ENCODE results near the gene OXNAD1.

DNA sequence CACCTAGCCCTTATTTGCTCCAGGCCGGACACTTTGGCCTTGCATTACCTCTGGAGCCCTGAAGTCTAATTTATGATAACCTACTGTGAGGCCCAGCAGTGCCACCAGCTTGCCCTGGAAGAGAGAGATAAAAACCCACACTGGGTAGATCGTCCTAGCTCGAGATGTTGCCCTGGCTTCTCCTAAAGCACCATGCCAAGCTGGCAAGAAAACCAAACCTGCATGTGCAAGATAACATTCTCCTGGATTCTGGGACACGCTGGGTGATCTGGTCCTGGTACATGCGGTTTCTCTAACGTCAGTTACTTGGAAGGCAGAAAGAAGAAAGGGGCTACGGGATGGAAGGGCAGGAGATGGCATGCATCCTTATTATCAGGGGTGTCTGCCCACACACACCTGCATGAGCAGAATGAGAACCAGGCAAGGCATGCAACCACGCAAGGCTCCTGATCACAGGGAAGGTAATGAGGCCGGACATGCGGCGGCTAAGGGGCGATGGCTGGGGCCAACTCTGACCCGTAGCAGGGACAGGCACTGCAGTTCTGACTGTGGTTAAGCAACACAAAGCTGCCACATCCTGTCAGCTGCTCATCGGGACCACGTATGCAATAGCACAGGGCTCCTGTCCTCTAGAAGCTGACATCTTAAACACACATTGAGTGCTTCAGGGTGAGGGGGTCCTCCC is 73.0 kb downstream of the OXNAD1 start:
- TF ChIP-seq CTCF (IDR thresholded peaks at IDR 0.05) (no peak), POLR2A (IDR thresholded peaks at IDR 0.05) (no peak), POLR2AphosphoS5 (IDR thresholded peaks at IDR 0.05) (no peak)

Data from suprapubic skin (tissue), 4 donors.